Activated CD4-positive, CD25-positive, alpha-beta regulatory T cell (primary cell): ENCODE results near the gene RNF17.

Source experiments
- DNase-seq, 4 experiments: peaks; one replicate each; lab custom pipeline; 2025; lab: John Stamatoyannopoulos, UW

RNF17 gene

GRCh38 chr13:24861617-24862362, 97.8 kb downstream of the RNF17 start:
- no peak for DNase-seq

- no peak for DNase-seq
These were observed 100.0 kb downstream of the RNF17 start for GRCh38 chr13:24863748-24864540.

- no peak for DNase-seq
These were observed 100.6 kb downstream of the RNF17 start for GRCh38 chr13:24864579-24864978.

- DNase-seq: no peak
These were observed 101.4 kb downstream of the RNF17 start for GRCh38 chr13:24865163-24865953.

- no peak for DNase-seq
These were observed 102.5 kb downstream of the RNF17 start for GRCh38 chr13:24866488-24866887.

- no peak for DNase-seq
These were observed 104.9 kb downstream of the RNF17 start for GRCh38 chr13:24868874-24869273.

GRCh38 chr13:24870380-24870760, 106.4 kb downstream of the RNF17 start:
- no peak for DNase-seq

- no peak for DNase-seq
These were observed 111.6 kb downstream of the RNF17 start for GRCh38 chr13:24875566-24875965.

- DNase-seq: no peak
These were observed 113.6 kb downstream of the RNF17 start for GRCh38 chr13:24877531-24877930.

- DNase-seq: no peak
These were observed 114.4 kb downstream of the RNF17 start for GRCh38 chr13:24878340-24878739.

- DNase-seq: no peak
These were observed 118.7 kb downstream of the RNF17 start for GRCh38 chr13:24882665-24883064.

- DNase-seq: no peak
These were observed 123.8 kb downstream of the RNF17 start for GRCh38 chr13:24887759-24888158.

GRCh38 chr13:24888291-24888931, 124.4 kb downstream of the RNF17 start:
- no peak for DNase-seq

- no peak for DNase-seq
These were observed 126.3 kb downstream of the RNF17 start for GRCh38 chr13:24890256-24890655.

GRCh38 chr13:24891476-24892108, 127.6 kb downstream of the RNF17 start:
- DNase-seq: no peak

GRCh38 chr13:24892829-24893228, 128.9 kb downstream of the RNF17 start:
- DNase-seq: no peak

GRCh38 chr13:24893863-24894262, 129.9 kb downstream of the RNF17 start:
- DNase-seq: no peak

GRCh38 chr13:24894277-24894971, 130.5 kb downstream of the RNF17 start:
- DNase-seq: no peak

GRCh38 chr13:24894972-24895300, 131.0 kb downstream of the RNF17 start:
- no peak for DNase-seq

GRCh38 chr13:24896061-24896460, 132.1 kb downstream of the RNF17 start:
- no peak for DNase-seq

GRCh38 chr13:24897293-24897692, 133.3 kb downstream of the RNF17 start:
- DNase-seq: no peak
